Fibroblast of peridontal ligament (primary cell): ENCODE results near the gene TTC16.
"Not testable (repeated sequence)": the region's sequence is repeated elsewhere in the genome, so short reads cannot be mapped to it uniquely, and the experiment has no call there.

ENCODE experiments used
- DNase-seq: peaks from one replicate; pipeline ENCODE4 v3.0.0-alpha.2; 2010; ENCODE audit errors: extremely low read depth

The TTC16 gene

DNA sequence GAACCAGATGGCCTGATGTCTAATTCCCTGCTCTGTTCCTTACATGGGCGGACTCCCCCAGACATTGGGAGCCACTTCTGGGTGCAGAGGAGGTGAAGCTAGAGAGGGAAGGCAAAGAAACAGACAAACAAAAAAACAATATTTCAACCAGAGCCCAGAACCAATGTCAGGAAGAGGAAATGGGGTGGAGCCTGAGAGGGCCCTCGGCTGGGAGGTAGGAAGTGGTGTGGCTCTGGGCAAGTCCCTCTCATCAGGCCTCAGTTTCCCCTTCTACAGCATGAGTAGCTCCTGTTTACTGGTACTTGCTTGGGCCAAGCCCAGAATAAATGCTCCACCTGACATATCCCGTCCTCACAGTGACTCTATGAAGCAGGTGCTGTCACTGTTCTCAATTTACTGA is 51.5 kb downstream of the TTC16 start:
- DNase-seq = no peak

GRCh38 chr9:127767909-127768331 is 52.0 kb downstream of the TTC16 start:
- DNase-seq = peak; percentile 9

DNA sequence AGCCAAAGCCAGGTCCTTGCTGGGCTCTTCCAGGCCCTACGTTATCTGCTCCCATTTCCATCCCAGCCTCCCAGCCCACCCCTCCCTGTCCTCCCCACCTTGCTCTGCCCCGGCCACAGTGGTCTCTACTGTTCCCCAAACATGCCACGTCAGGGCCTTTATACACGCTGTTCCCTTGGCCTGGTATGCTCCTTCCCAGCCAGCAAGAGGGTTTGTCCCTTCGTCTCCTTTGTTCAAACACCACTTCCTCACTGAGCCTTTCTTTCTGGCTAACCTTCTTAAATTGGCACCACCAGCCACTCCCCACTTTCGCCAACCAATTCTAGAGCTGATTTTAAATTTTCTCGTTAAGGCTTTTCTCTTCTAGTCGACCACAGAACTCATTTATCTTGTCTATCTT is 52.8 kb downstream of the TTC16 start:
- DNase-seq = no peak

DNA sequence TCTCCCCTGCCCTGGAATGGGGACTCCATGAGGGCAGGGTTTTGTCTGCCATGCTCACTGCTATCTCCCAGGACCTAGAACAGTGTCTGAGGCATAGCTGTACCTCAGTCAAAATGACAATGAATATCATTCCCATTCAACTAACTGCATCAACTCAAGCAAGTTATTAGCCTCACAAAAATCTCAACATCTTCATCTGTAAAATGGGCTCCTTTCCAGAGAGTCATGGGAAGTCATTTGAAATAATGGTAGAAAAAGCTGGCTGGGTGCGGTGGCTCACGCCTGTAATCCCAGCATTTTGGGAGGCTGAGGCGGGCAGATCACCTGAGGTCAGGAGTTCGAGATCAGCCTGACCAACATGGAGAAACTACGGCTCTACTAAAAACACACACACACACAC is 53.2 kb downstream of the TTC16 start:
- DNase-seq = no peak

DNA sequence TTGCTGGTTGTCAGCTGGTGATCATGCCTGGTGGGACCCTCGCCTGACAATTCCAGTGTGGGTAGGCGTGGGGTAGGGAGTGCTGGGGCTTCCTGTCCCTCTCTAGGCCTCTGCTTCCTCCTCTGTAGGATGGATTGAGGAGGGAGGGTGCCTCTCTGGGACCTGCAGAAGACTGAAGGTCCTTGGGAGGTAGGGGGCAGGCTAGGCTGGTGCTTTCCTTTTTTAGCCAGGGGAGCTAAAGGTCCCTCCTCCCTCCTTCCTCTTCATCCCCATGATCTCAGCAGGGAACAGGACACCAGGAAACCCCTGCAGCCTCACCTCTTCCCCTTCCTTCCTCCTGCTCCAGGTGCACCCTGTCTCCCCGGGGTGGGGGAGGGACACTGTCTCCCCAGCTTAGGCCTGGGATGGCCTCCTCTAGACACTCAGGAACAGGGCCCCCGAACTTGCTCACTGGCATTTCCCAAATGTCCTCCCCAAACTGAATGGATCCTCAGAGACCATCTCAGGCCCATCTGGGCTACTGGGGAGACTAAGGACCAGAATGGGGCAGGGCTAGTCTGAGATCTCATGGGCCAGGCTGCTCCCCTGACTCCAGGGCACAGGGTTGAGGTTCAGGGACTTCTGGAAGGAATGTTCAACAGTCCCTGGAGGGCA is 54.2 kb downstream of the TTC16 start:
- no peak for DNase-seq

DNA sequence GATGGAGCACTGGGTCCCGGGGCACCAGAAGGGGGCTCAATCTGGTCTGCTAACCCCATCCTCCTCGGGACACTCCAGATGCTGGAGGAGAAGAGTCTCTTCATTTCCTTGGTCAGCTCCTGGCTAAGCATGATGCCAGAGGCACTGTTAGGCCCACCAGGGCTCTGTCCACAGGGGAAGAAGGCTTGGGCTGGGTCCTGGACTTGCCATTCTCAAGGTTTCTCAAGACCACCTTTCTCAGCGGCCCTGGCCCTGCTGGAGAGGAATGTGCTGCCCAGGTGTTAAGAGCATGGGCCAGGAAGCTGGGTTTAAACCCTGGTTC is 54.7 kb downstream of the TTC16 start:
- DNase-seq = no peak

- peak; percentile 89 for DNase-seq
Measured at GRCh38 chr9:127770905-127771569, 55.2 kb downstream of the TTC16 start.

DNA sequence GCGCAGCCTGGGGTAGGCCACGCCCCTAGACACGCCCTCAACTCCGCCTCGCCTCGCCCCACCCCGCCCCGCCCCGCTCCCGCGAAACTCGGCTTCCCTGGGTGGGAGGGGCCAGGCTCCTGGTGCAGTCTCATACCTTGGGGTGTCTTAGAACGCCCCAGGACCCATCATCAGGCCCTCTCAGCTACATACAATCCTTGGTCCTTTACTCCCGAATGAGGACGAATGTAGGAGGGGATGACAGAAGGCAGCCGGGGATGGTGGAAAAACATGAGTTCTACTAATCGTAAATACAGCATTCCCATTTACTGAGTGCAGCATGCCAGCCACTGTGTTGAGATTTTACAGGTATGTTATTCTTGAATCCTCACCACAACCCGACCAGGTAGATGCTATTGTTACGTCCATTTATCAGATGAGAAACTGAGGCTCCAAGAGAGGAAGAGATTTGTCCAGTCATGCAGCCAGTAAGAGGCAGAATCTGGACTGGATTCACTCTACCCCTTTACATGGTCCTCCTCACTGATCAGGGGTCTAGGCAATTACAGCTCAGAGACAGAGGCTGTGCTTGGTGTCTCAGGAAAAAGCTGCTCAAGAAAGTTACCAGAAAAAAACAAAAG is 55.8 kb downstream of the TTC16 start:
- no peak for DNase-seq

- no peak for DNase-seq
Measured at GRCh38 chr9:127772603-127773002, 56.7 kb downstream of the TTC16 start.

- no peak for DNase-seq
Measured at GRCh38 chr9:127773272-127773671, 57.4 kb downstream of the TTC16 start.

- DNase-seq = no peak
Measured at GRCh38 chr9:127773981-127774380, 58.1 kb downstream of the TTC16 start.

DNA sequence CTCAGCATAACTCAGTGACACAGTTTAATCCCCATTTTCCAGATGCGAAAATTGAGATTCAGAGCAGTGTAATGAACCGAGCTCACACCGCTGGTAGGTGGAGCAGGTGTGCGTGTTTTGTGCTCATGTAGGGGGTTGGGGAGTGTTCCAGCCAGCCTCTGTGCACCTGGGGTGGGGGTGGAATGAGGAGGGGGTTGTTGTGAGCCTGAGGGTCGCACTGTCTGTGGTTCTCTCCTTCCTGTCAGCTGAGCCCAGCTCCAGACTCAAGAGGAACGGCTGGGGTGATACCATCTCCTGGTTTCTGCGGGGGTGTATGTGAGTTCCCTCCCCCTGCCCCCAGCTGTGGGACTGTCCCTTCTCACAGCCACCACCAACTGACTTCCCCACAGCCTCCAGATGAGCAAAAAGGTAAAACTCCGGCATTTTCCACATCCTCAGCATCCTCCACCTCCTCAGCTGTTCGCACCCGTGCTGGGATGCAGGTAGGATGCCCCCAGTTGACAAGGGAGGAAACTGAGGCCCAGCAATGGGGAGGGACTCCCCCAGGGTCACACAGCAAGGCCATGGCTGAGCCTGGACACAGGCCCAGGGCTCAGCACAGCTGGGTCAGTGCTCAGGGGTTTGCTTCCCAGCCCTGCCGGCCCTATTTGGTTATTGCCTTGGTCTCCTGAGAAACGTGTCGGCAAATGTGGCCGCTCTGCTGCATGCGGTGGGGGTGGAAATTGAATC is 60.5 kb downstream of the TTC16 start:
- DNase-seq = no peak

GRCh38 chr9:127776924-127777289 is 61.0 kb downstream of the TTC16 start:
- no peak for DNase-seq

DNA sequence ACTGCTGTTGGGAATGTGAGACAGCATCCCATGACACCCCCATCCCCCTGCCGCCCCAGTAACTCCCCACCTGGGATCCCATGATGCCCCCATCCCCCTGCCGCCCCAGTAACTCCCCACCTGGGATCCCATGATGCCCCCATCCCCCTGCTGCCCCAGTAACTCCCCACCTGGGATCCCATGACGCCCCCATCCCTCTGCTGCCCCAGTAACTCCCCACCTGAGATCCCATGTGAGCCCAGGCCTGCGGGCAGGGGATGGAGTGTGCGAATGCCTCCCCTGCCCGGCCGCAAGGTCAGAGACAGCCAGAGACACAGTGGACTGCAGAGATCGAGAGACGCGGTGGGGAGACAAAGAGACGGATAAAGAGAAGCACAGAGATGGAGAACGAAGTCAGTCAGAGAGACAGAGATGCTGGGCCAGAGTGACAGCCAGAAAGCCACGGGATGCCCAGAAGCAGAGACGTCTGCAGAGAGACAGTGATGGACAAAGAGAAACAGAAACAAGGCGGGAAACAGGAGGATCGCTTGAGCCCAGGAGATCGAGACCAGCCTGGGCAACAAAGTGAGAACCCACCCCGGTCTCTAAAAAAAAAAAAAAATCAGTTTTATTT is 61.6 kb downstream of the TTC16 start:
- DNase-seq = no peak

DNA sequence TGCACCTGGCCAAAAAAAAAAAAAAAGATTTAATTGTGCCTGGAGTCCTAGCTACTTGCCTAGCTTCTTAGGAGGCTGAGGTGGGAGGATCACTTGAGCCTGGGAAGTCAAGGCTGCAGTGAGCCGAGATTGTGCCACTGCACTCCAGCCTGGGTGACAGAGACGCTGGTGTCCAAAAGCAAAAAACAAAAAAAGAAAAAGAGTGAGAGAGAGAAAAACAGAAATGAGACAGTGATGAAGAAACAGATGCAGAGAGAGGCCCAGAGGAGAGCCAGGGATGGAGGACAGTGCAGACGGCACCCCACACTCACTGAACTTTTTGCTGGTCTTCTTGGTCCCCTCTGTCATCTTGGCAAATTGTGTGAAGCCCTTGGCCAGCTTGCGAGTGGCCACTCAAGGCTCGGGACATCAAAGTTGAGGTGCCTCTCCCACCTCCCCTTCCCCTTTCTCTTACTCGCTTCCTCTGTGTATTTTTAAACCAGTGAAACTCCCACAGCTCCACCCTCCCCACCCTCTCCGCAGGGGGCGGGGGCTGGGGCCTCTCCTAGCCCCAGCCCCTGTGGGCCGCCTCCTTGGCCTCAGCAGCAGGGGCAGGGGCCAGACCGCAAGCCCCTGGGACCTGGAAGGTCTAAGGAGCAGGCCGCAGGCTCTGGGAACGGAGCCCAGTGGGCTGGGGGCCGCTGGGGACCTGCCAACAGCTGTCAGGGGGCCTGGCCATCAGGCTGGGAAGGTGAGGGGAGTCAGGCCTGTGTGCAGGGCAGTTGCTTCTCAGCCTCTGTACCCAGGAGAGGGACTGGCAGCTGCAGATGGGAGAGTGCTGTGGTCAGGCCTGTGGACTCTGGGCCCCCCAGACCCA is 62.6 kb downstream of the TTC16 start, which contains the start of gene SH2D3C:
Gene SH2D3C, minus strand, starts transcription at position 387 of the 856 bp plus-strand sequence. Its CDS starts 39 bp downstream, at position 348.
- DNase-seq = no peak

- peak; percentile 29 for DNase-seq
Measured at GRCh38 chr9:127779136-127779981, 63.5 kb downstream of the TTC16 start.

GRCh38 chr9:127780126-127780885 is 64.4 kb downstream of the TTC16 start:
- no peak for DNase-seq

DNA sequence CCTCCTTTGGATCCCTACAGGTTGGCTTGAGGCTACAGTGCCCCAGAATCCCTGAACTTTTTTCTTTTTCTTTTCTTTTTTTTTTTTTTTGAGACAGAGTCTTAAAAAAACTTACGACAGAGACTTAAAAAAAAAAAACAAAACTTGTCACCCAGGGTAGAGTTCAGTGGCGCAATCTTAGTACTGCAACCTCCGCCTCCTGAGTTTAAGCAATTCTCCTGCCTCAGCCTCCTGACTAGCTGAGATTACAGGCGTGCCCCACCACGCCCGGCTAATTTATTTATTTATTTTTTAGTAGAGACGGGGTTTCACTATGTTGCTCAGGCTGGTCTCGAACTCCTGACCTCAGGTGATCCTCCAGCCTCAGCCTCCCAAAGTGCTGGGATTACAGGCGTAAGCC is 65.0 kb downstream of the TTC16 start:
- DNase-seq = not testable (repeated sequence)
